Mucosa of descending colon (tissue), 3 donors: ENCODE results near the gene PEAK1. TPM values are rescaled to one million over a fixed set of nuclear protein-coding genes. Genes with fewer than 3 reads are reported as not detected.

Experiments used
- ATAC-seq: fragments of 200-7000 bp; cut with Tn5 transposase; one replicate; pipeline ENCODE4 v1.9.1; 2020; ENCODE audit warnings: mild to moderate bottlenecking, moderate library complexity
- DNase-seq, 3 donors: peaks; one replicate each; pipeline ENCODE4 v3.0.0-alpha.2; 2020
- H3K36me3 ChIP-seq: fragments of 200-600 bp; one replicate; pipeline ENCODE4 v1.8.0; 2021; ENCODE audit warnings: low read depth, mild to moderate bottlenecking
- H3K4me1 ChIP-seq: fragments of 200-600 bp; one replicate; pipeline ENCODE4 v1.8.0; 2021; ENCODE audit warnings: low read depth, mild to moderate bottlenecking
- H3K4me3 ChIP-seq: fragments of 200-600 bp; one replicate; pipeline ENCODE4 v1.8.0; 2021; ENCODE audit warnings: mild to moderate bottlenecking
- H3K9me3 ChIP-seq: fragments of 200-600 bp; one replicate; pipeline ENCODE4 v1.8.0; 2021; ENCODE audit warnings: mild to moderate bottlenecking
- CTCF ChIP-seq: fragments of 200-600 bp; IDR thresholded peaks from one replicate; pipeline ENCODE4 v1.8.0; 2022; ENCODE audit warnings: antibody characterized with exemption, mild to moderate bottlenecking
- intact Hi-C, 2 donors: fragments of 100-400 bp; cut with DNase I in 1 of 2; cut with micrococcal nuclease in 1 of 2; formaldehyde crosslinking; loops; one replicate each; pipeline versions ENCODE4 v1.11.0 to v1.11.1; 2022; cut with DNase I, micrococcal nuclease
- total RNA-seq, 3 donors: library from RNA; stranded (reverse); fragmentation: NEBNext Ultra II Directional in 2 of 3; extraction: Animal tissue kit (Norgen Biotek cat#: 25700) in 2 of 3; gene quantifications; one replicate each; pipeline versions ENCODE4 v1.2.1 to v1.2.4, GENCODE V29; 2021 to 2023
- donor health status: DM: no; HTN: no; CAD: no; lungs with moderate emphysema.
- donor health status: DM: no; HTN: no; CAD: no.
- donor health status: DM: no; HTN: yes; CAD: no.

The PEAK1 gene
- total RNA-seq, 3 donors from 2014 or later: 47.9 to 75.3 (median 65.7) TPM

- H3K36me3 ChIP-seq: no peaks in the 10 kb centered on the region
Measured at GRCh38 chr15:77201665-77202064, 218.2 kb downstream of the PEAK1 start.

GRCh38 chr15:77196381-77196780 lies 223.5 kb downstream of the PEAK1 start:
- TF ChIP-seq CTCF: no peak
- H3K4me3 ChIP-seq: no peak overlapping the region
- no peak for ATAC-seq

More at GRCh38 chr15:77201665-77202064, 218.2 kb downstream of the PEAK1 start:
- TF ChIP-seq CTCF: no peak
- intact Hi-C loops: no loop called here
- ATAC-seq (no peak), DNase-seq (no peak)
- Histone ChIP-seq H3K9me3 (peaks cover 6% of the 10 kb centered on the region), H3K4me3 (no peak overlapping the region), H3K4me1 (no peaks in the 10 kb centered on the region)

GRCh38 chr15:77195586-77195985 lies 224.3 kb downstream of the PEAK1 start:
- intact Hi-C loops: no loop called here
- H3K36me3 ChIP-seq: no peaks in the 10 kb centered on the region
- no peak for DNase-seq
- H3K4me1 ChIP-seq: no peaks in the 10 kb centered on the region
- no peak for TF ChIP-seq CTCF
- H3K9me3 ChIP-seq: peaks cover 6% of the 10 kb centered on the region
- no peak for ATAC-seq
- H3K4me3 ChIP-seq: no peak overlapping the region

More at GRCh38 chr15:77196381-77196780, 223.5 kb downstream of the PEAK1 start:
- Histone ChIP-seq H3K36me3 (no peaks in the 10 kb centered on the region), H3K9me3 (peaks cover 6% of the 10 kb centered on the region), H3K4me1 (no peaks in the 10 kb centered on the region)
- DNase-seq: no peak
- intact Hi-C loops: no loop called here

- intact Hi-C loops: no loop called here
- Histone ChIP-seq H3K36me3 (no peaks in the 10 kb centered on the region), H3K9me3 (no peaks in the 10 kb centered on the region), H3K4me1 (peaks cover 4% of the 10 kb centered on the region), H3K4me3 (no peak overlapping the region)
- no peak for DNase-seq
- ATAC-seq: no peak
- no peak for TF ChIP-seq CTCF
Measured at GRCh38 chr15:77192451-77192850, 227.5 kb downstream of the PEAK1 start.

GRCh38 chr15:77191230-77191834 lies 228.6 kb downstream of the PEAK1 start:
- Histone ChIP-seq H3K4me3 (no peak overlapping the region), H3K36me3 (no peaks in the 10 kb centered on the region), H3K4me1 (peaks cover 10% of the 10 kb centered on the region), H3K9me3 (no peaks in the 10 kb centered on the region)
- ATAC-seq: no peak
- no peak for DNase-seq
- no peak for TF ChIP-seq CTCF
- intact Hi-C loops: no loop called here
